CD8-positive, alpha-beta memory T cell (primary cell): ENCODE data around the gene BICDL1. TPM values are rescaled to one million over a fixed set of nuclear protein-coding genes. Genes with fewer than 3 reads are reported as not detected.
"Not testable (repeated sequence)": the region's sequence is repeated elsewhere in the genome, so short reads cannot be mapped to it uniquely, and the experiment has no call there.

Source experiments
- CTCF ChIA-PET: fragments of 350-600 bp; sonication (Branson Sonifier 250); formaldehyde crosslinking; loops from one replicate; lab custom pipeline; 2021; ENCODE audit warnings: antibody characterized with exemption; lab: Charles Lee
- POLR2A ChIA-PET: fragments of 350-600 bp; sonication (Branson Sonifier 250); formaldehyde crosslinking; loops from one replicate; lab custom pipeline; 2021; ENCODE audit warnings: antibody characterized with exemption; lab: Charles Lee
- DNase-seq, 5 donors: peaks; one replicate each; pipeline versions ENCODE4 v3.0.0 to v3.0.0-alpha.2; 2020 to 2022; ENCODE audit warnings: mixed read lengths in 1 of 5
- H3K27ac ChIP-seq: one replicate; pipeline ENCODE4 v1.7.0; 2013; ENCODE audit warnings: low read depth, mild to moderate bottlenecking, low read length, moderate library complexity
- H3K27me3 ChIP-seq: 2 replicates; pipeline ENCODE4 v1.7.0; 2013; ENCODE audit warnings: low read length, mild to moderate bottlenecking; ENCODE audit not compliant: insufficient read depth, poor library complexity, severe bottlenecking
- H3K36me3 ChIP-seq: 2 replicates; pipeline ENCODE4 v1.7.0; 2013; ENCODE audit warnings: mild to moderate bottlenecking, low read length, moderate library complexity; ENCODE audit not compliant: insufficient read depth
- H3K4me1 ChIP-seq: 2 replicates; pipeline ENCODE4 v1.7.0; 2013; ENCODE audit warnings: mild to moderate bottlenecking, low read length, moderate library complexity; ENCODE audit not compliant: insufficient read depth
- H3K4me3 ChIP-seq: 2 replicates; pipeline ENCODE4 v1.7.0; 2013; ENCODE audit warnings: mild to moderate bottlenecking, low read length
- H3K9me3 ChIP-seq: 2 replicates; pipeline ENCODE4 v1.7.0; 2013; ENCODE audit warnings: mild to moderate bottlenecking, low read length
- H3K27ac Mint-ChIP-seq, 8 donors: one replicate each; pipeline ENCODE4 v1.8.0; 2020 to 2021; ENCODE audit warnings: mixed read lengths in 8 of 8, mild to moderate bottlenecking in 6 of 8, inconsistent platforms in 3 of 8, moderate library complexity in 3 of 8
- H3K27me3 Mint-ChIP-seq, 2 donors: one replicate each; pipeline ENCODE4 v1.8.0; 2020 to 2021; ENCODE audit warnings: mixed read lengths in 2 of 2, mild to moderate bottlenecking in 1 of 2, moderate library complexity in 1 of 2
- H3K36me3 Mint-ChIP-seq, 3 donors: one replicate each; pipeline ENCODE4 v1.8.0; 2020 to 2021; ENCODE audit warnings: mixed read lengths in 3 of 3, inconsistent platforms in 1 of 3, mild to moderate bottlenecking in 1 of 3
- H3K4me1 Mint-ChIP-seq, 3 donors: one replicate each; pipeline ENCODE4 v1.8.0; 2020 to 2021; ENCODE audit warnings: mixed read lengths in 3 of 3, inconsistent platforms in 1 of 3, mild to moderate bottlenecking in 1 of 3
- H3K4me3 Mint-ChIP-seq, 7 donors: one replicate each; pipeline ENCODE4 v1.8.0; 2020 to 2021; ENCODE audit warnings: mixed read lengths in 7 of 7, mild to moderate bottlenecking in 6 of 7, moderate library complexity in 4 of 7, inconsistent platforms in 2 of 7
- H3K9me3 Mint-ChIP-seq, 5 donors: one replicate each; pipeline ENCODE4 v1.8.0; 2020 to 2022; ENCODE audit warnings: mixed read lengths in 5 of 5, mild to moderate bottlenecking in 3 of 5, moderate library complexity in 2 of 5, inconsistent platforms in 1 of 5
- polyA plus RNA-seq: library from polyadenylated mRNA; unstranded; fragments of 300-500 nt; fragmentation: Illumina TruSeq; gene quantifications from one replicate; pipeline ENCODE4 v1.2.3, GENCODE V29; 2021
- total RNA-seq, 2 experiments: library from RNA; stranded (reverse); gene quantifications; one replicate each; pipeline ENCODE4 v1.2.3, GENCODE V29; 2021

BICDL1 gene
- total and polyA plus RNA-seq, 3 experiments from 2014 or later, result 7.4 to 109 (median 106) TPM

DNA sequence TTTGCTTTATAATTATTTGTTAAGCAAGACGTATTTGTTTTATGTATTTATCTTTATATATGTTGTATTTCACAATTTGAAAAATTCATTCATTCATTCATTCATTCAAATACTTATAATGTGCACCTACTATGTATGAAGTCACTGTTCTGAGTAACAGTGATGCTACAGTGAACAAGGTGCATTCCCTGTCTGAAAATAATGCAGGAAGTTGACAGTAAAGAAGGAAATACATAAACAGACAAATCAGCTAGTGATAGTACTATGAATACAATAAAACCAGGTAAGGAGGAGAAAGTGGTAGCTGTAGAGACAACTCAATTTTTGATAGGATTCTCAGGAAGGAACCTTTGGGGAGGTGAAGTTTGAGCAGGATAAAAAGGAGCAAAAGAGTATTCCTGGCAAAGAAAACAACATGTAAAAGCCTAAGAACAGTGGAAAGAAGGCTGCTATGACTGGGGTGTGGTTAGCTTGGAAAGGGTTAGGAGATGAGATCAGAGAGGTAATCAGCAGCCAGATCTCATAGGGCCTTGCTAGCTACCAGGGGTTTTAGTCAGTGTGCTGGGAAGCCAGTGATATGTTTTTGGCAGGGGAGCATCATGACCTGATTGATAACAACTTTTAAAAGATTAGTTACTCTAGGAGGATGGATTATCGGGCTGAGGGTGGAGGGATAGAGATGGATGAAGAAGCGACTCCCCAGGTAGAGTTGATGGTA lies 17.4 kb downstream of the BICDL1 start:
- peaks cover 50 to 81% (median 76%) of the 10 kb centered on the region in 3 donors for H3K4me1 Mint-ChIP-seq
- Histone ChIP-seq H3K27ac (peak overlapping the region; percentile 48), H3K4me3 (peak overlapping the region; percentile 3), H3K36me3 (peaks cover 6% of the 10 kb centered on the region), H3K4me1 (peaks cover 51% of the 10 kb centered on the region), H3K9me3 (no peaks in the 10 kb centered on the region), H3K27me3 (no peaks in the 10 kb centered on the region)
- H3K9me3 Mint-ChIP-seq, result no peaks in the 10 kb centered on the region
- CTCF ChIA-PET, result interaction anchor here (1.2 to 2.6 kb wide), 6 partner anchors 16 to 81 kb away, joined by 3 to 14 read pairs (median 7); partner anchors contain the start of gene BICDL1
- peaks cover 0 to 76% (median 14%) of the 10 kb centered on the region in 3 donors for H3K36me3 Mint-ChIP-seq
- POLR2A ChIA-PET, result interaction anchor here (0.7 to 2.6 kb wide), 4 partner anchors 16 to 81 kb away, joined by 3 to 30 read pairs (median 9); partner anchors contain the start of gene BICDL1
- no peak for DNase-seq
- H3K27ac Mint-ChIP-seq, result peak overlapping the region; percentile 89 to 100 (median 96)
- H3K27me3 Mint-ChIP-seq, result no peaks in the 10 kb centered on the region
- H3K4me3 Mint-ChIP-seq, result peak overlapping the region; percentile 13 to 66 (median 58)

DNA sequence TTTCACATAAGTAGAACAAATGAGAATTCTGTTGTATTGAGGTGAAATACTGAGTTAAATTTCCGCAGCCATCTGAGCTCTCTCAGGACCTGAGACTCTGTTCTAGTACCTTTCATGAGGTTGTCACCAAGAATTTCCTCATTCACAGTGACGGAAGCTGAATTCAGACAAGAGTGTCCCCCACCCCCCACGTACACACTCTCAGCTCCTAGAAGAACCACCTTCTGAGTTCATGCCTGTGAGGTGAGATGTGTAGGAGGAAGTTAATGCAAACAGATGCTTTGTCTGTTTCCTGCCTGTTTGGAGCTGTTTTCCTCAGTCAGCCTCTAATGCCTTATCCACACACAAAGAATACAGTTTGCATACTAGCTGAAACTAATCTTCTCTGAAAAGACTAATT lies 18.2 kb downstream of the BICDL1 start:
- no peaks in the 10 kb centered on the region for H3K9me3 Mint-ChIP-seq
- DNase-seq, result peak; percentile 54 to 87 (median 79)
- peak overlapping the region; percentile 89 to 100 (median 96) for H3K27ac Mint-ChIP-seq
- Histone ChIP-seq H3K36me3 (peaks cover 3% of the 10 kb centered on the region), H3K4me3 (no peak overlapping the region), H3K4me1 (peaks cover 59% of the 10 kb centered on the region), H3K9me3 (no peaks in the 10 kb centered on the region), H3K27me3 (no peaks in the 10 kb centered on the region), H3K27ac (peak overlapping the region; percentile 48)
- H3K27me3 Mint-ChIP-seq, result no peaks in the 10 kb centered on the region
- H3K4me3 Mint-ChIP-seq, result peak overlapping the region; percentile 4 to 66 (median 56)
- peaks cover 3 to 71% (median 17%) of the 10 kb centered on the region in 3 donors for H3K36me3 Mint-ChIP-seq
- POLR2A ChIA-PET, result interaction anchor here (0.7 to 2.6 kb wide), 4 partner anchors 14 to 80 kb away, joined by 6 to 30 read pairs (median 9); partner anchors contain the start of gene BICDL1
- CTCF ChIA-PET, result interaction anchor here (0.8 to 2.6 kb wide), 10 partner anchors 9 to 80 kb away, joined by 3 to 14 read pairs (median 4); partner anchors contain the start of gene BICDL1
- H3K4me1 Mint-ChIP-seq, result peaks cover 58 to 87% (median 84%) of the 10 kb centered on the region in 3 donors

DNA sequence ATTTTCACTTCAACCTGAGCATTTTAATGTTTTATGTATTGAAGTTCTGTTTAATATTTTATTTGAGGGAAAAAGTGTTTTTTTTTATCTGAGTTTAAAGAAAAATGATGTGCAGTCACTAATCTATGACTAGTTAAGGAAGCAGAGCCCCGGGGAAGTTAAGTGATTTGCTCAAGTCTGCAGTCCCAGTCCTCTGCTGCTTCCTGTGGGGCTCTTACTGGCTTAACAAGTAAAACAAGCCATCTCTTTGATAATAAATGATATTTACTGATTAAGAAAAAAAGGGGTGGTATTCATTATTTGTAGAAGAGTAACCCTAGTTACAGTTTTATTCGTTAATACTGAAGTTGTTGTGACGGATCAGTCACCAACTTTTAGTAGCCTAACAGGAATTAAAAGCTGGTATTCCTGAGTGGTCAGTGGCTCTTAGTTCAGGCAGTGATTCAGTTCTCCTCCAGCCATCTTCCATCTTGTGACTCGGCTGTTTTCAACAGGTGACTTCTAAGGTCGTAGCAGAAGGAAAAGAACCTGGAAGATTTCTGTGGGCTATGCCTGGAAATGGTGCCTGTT lies 21.7 kb downstream of the BICDL1 start:
- H3K27me3 Mint-ChIP-seq, result no peaks in the 10 kb centered on the region
- POLR2A ChIA-PET, result interaction anchor here (5.7 kb wide), 1 partner anchor 21 kb away, joined by 53 read pairs; the partner anchor contains the start of gene BICDL1
- Histone ChIP-seq H3K4me3 (no peak overlapping the region), H3K4me1 (peaks cover 87% of the 10 kb centered on the region), H3K9me3 (no peaks in the 10 kb centered on the region), H3K36me3 (no peaks in the 10 kb centered on the region), H3K27ac (peak overlapping the region; percentile 84), H3K27me3 (no peaks in the 10 kb centered on the region)
- DNase-seq, result no peak
- peaks cover 86 to 100% (median 97%) of the 10 kb centered on the region in 3 donors for H3K4me1 Mint-ChIP-seq
- CTCF ChIA-PET, result interaction anchor here (0.9 to 1.3 kb wide), 3 partner anchors 20 to 75 kb away, joined by 3 to 4 read pairs (median 3); no protein-coding TSS in a partner anchor
- H3K27ac Mint-ChIP-seq, result peak overlapping the region; percentile 93 to 100 (median 99)
- peak overlapping the region in 6 of 7 donors; percentile 13 to 80 (median 38) for H3K4me3 Mint-ChIP-seq
- H3K9me3 Mint-ChIP-seq, result no peaks in the 10 kb centered on the region
- H3K36me3 Mint-ChIP-seq, result peaks cover 3 to 50% (median 9%) of the 10 kb centered on the region in 3 donors

DNA sequence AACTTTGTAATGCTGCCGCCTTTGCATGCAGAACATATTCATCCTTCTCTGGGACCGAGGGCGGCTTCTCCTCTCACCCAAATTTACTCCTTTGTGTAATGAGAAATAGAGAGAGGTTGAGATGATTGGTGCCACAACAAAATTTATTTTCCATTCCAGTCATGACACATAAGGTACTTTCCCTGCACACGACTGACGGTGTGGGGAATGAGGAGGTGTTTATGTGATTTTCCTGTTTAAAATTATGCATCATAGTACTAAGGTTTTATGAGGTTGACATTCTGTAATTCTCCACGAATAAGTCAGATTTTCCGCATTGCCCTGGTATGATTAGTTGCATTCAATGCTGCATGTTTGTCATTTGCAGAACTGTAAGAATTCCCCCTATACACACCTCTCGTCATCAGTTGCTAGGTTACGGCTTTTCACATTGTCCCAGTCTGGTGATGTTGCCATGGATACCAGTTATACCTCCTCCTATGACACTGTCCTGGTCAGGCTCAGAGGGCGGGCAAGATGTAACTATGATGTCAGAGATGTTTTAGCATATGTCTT lies 23.1 kb downstream of the BICDL1 start:
- Mint-ChIP-seq H3K4me3 (peak overlapping the region; percentile 67 to 86 (median 83)), H3K27me3 (no peaks in the 10 kb centered on the region), H3K36me3 (peaks cover 3 to 44% (median 9%) of the 10 kb centered on the region in 3 donors), H3K27ac (peak overlapping the region; percentile 94 to 100 (median 99)), H3K9me3 (no peaks in the 10 kb centered on the region), H3K4me1 (peaks cover 79 to 94% (median 92%) of the 10 kb centered on the region in 3 donors)
- peak; percentile 66 to 92 (median 79) for DNase-seq
- no peaks in the 10 kb centered on the region for H3K36me3 ChIP-seq
- H3K4me3 ChIP-seq, result peak overlapping the region; percentile 10
- H3K27me3 ChIP-seq, result no peaks in the 10 kb centered on the region
- no peaks in the 10 kb centered on the region for H3K9me3 ChIP-seq
- H3K27ac ChIP-seq, result peak overlapping the region; percentile 84
- POLR2A ChIA-PET, result interaction anchor here (5.7 kb wide), 1 partner anchor 23 kb away, joined by 53 read pairs; the partner anchor contains the start of gene BICDL1
- peaks cover 78% of the 10 kb centered on the region for H3K4me1 ChIP-seq
- CTCF ChIA-PET, result no interaction called here

GRCh38 chr12:120013659-120014380 lies 24.8 kb downstream of the BICDL1 start:
- Histone ChIP-seq H3K27me3 (no peaks in the 10 kb centered on the region), H3K27ac (peak overlapping the region; percentile 84), H3K9me3 (no peaks in the 10 kb centered on the region), H3K4me1 (peaks cover 67% of the 10 kb centered on the region), H3K4me3 (no peak overlapping the region), H3K36me3 (no peaks in the 10 kb centered on the region)
- Mint-ChIP-seq H3K27me3 (no peaks in the 10 kb centered on the region), H3K27ac (peak overlapping the region; percentile 94 to 100 (median 99)), H3K36me3 (peaks cover 3 to 37% (median 4%) of the 10 kb centered on the region in 3 donors), H3K4me1 (peaks cover 70 to 85% (median 85%) of the 10 kb centered on the region in 3 donors), H3K4me3 (peak overlapping the region; percentile 45 to 88 (median 64)), H3K9me3 (no peaks in the 10 kb centered on the region)
- ChIA-PET POLR2A (interaction anchor here (0.5 to 5.7 kb wide), 4 partner anchors 11 to 73 kb away, joined by 3 to 53 read pairs (median 6); partner anchors contain the start of gene BICDL1), CTCF (interaction anchor here (1.0 to 1.5 kb wide), 5 partner anchors 13 to 188 kb away, joined by 3 to 6 read pairs (median 5); partner anchors contain the start of gene RPLP0)
- DNase-seq, result peak in 4 of 5 donors; percentile 49 to 85 (median 80)

GRCh38 chr12:120014381-120014735 lies 25.3 kb downstream of the BICDL1 start:
- Mint-ChIP-seq H3K36me3 (peaks cover 3 to 34% (median 4%) of the 10 kb centered on the region in 3 donors), H3K27ac (peak overlapping the region; percentile 94 to 100 (median 99)), H3K4me1 (peaks cover 70 to 85% (median 85%) of the 10 kb centered on the region in 3 donors), H3K4me3 (peak overlapping the region; percentile 45 to 88 (median 64))
- CTCF ChIA-PET, result interaction anchor here (1.0 to 1.5 kb wide), 5 partner anchors 14 to 187 kb away, joined by 3 to 6 read pairs (median 5); partner anchors contain the start of gene RPLP0
- Histone ChIP-seq H3K4me1 (peaks cover 67% of the 10 kb centered on the region), H3K27ac (peak overlapping the region; percentile 84)
- not testable (repeated sequence) for DNase-seq, H3K27me3 Mint-ChIP-seq, H3K27me3 ChIP-seq, H3K9me3 Mint-ChIP-seq, H3K4me3 ChIP-seq, H3K36me3 ChIP-seq, H3K9me3 ChIP-seq
- POLR2A ChIA-PET, result interaction anchor here (0.8 to 5.7 kb wide), 4 partner anchors 12 to 73 kb away, joined by 3 to 53 read pairs (median 4); partner anchors contain the start of gene BICDL1
